T-cell (primary cell): Measurements from ENCODE around the gene HNRNPAB. TPM values are rescaled to one million over a fixed set of nuclear protein-coding genes. Genes with fewer than 3 reads are reported as not detected.

ENCODE experiments used
- ATAC-seq, 4 experiments: fragments of 200-7000 bp in 3 of 4; fragments of 150-1000 bp in 1 of 4; cut with Tn5 transposase; replicated peaks in 1 of 4; 1 replicate in 3 of 4; 2 replicates in 1 of 4; pipeline ENCODE4 v1.10.0; 2021; ENCODE audit warnings: moderate library complexity in 3 of 4, mild to moderate bottlenecking in 2 of 4, moderate number of reproducible peaks in 1 of 4
- CTCF ChIA-PET, 2 donors: fragments of 300-600 bp; sonication (Branson Sonifier 250); formaldehyde crosslinking; loops; one replicate each; lab custom pipeline; 2022; ENCODE audit warnings: antibody characterized with exemption in 2 of 2; lab: Charles Lee
- POLR2A ChIA-PET, 2 donors: fragments of 300-600 bp; sonication (Branson Sonifier 250); formaldehyde crosslinking; loops; one replicate each; lab custom pipeline; 2022; ENCODE audit warnings: antibody characterized with exemption in 2 of 2; lab: Charles Lee
- DNase-seq, 35 experiments: peaks; one replicate each; pipeline versions ENCODE4 v3.0.0 to v3.0.0-alpha.2; 2013 to 2023
- H3K27ac ChIP-seq: one replicate; pipeline ENCODE4 v1.5.1; 2013; ENCODE audit warnings: low read length
- H3K27me3 ChIP-seq, 2 experiments: replicated peaks in 1 of 2; 1 replicate in 1 of 2; 2 replicates in 1 of 2; pipeline versions ENCODE4 v1.6.1 to v1.7.0; 2013; ENCODE audit warnings: low read length in 1 of 2, mixed read lengths in 1 of 2; ENCODE audit not compliant: control insufficient read depth in 2 of 2, insufficient read depth in 2 of 2; ENCODE audit errors: extremely low read depth in 1 of 2
- H3K36me3 ChIP-seq, 2 donors: 1 replicate in 1 of 2; 2 replicates in 1 of 2; pipeline versions ENCODE4 v1.6.1 to v1.7.0; 2013; ENCODE audit warnings: low read length in 1 of 2; ENCODE audit not compliant: control insufficient read depth in 2 of 2, insufficient read depth in 1 of 2; ENCODE audit errors: extremely low read depth in 1 of 2
- H3K4me1 ChIP-seq, 2 experiments: 1 replicate in 1 of 2; 2 replicates in 1 of 2; pipeline versions ENCODE4 v1.6.1 to v1.7.0; 2013; ENCODE audit warnings: low read length in 2 of 2, mixed read lengths in 1 of 2; ENCODE audit not compliant: insufficient read depth in 2 of 2, control insufficient read depth in 1 of 2; ENCODE audit errors: extremely low read depth in 1 of 2
- H3K4me3 ChIP-seq, 2 donors: 1 replicate in 1 of 2; 2 replicates in 1 of 2; pipeline versions ENCODE4 v1.5.1 to v1.7.0; 2013; ENCODE audit warnings: mild to moderate bottlenecking in 2 of 2, low read length in 1 of 2, moderate library complexity in 1 of 2; ENCODE audit not compliant: control insufficient read depth in 1 of 2; ENCODE audit errors: extremely low read depth in 1 of 2
- H3K9me3 ChIP-seq: 2 replicates; pipeline ENCODE4 v1.7.0; 2013
- H3K27ac Mint-ChIP-seq, 2 donors: one replicate each; pipeline ENCODE4 v1.8.0; 2020 to 2021; ENCODE audit warnings: mild to moderate bottlenecking in 2 of 2, mixed read lengths in 2 of 2
- H3K27me3 Mint-ChIP-seq, 2 donors: one replicate each; pipeline ENCODE4 v1.8.0; 2021 to 2022; ENCODE audit warnings: mixed read lengths in 2 of 2
- H3K36me3 Mint-ChIP-seq: one replicate; pipeline ENCODE4 v1.8.0; 2021; ENCODE audit warnings: mixed read lengths
- H3K4me1 Mint-ChIP-seq, 3 donors: one replicate each; pipeline ENCODE4 v1.8.0; 2020 to 2022; ENCODE audit warnings: mixed read lengths in 3 of 3, mild to moderate bottlenecking in 1 of 3
- H3K4me3 Mint-ChIP-seq, 3 donors: one replicate each; pipeline ENCODE4 v1.8.0; 2020 to 2022; ENCODE audit warnings: mild to moderate bottlenecking in 3 of 3, mixed read lengths in 3 of 3, moderate library complexity in 3 of 3
- H3K9me3 Mint-ChIP-seq, 3 donors: one replicate each; pipeline ENCODE4 v1.8.0; 2020 to 2022; ENCODE audit warnings: mixed read lengths in 3 of 3
- WGBS: methylation state at CpG from one replicate; pipeline ENCODE4 v1.1.5; 2013; ENCODE audit warnings: missing lambda C conversion rate; ENCODE audit not compliant: insufficient coverage; 5-methylcytosine and 5-hydroxymethylcytosine counted together
- total RNA-seq, 35 experiments: library from RNA in 6 of 35; stranded (reverse) in 6 of 35; fragments of 120-200 nt in 1 of 35; gene quantifications; one replicate each; pipeline versions ENCODE4 v1.2.1 to v1.2.4 and lab custom pipeline; 2013 to 2026

HNRNPAB gene
- total RNA-seq, 5 donors from 2014 or later (not counting 1 experiment from before 2014, with no cell fraction given) = 78.8 to 89.2 (median 85.1) TPM

DNA sequence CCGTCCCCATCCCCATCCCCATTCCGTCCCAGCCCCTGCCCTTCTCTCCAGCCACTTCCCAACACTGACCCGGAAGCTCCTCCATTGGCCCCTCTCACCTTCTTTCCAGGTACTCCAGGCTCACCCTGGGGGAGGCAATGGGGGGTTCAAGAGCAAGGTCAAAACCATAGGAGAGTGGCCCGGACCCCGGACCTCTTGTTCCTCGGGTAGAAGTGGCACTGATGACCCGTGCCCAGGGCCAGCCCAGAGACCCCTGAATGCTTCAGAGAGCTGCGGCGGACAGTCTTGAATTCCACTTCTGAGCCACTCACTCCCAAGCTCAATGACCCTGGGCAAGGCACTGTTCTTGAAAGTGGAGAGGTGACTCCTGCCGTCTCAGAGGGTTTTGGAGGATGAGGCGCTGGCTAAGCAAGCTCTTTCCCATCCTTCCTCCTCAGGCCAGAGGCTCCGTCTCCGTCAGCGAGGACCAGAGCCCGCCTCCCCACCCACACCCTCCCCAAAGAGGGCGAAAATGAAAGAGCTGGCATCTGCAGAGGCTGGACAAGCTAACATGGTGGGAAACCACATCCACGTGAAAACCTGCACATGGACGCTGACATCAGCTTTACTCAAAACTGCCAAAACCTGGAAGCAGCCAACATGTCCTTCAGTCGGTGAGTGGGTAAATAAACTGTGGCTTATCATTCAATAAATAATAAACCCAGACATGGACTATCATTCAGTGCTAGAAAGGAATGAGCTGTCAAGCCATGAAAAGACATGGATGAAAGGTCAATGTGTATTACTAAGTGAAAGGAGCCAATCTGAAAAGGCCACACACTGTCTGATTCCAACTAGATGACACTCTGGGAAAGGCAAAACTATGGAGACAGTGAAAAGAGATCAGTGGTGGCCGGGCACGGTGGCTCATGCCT is 55.5 kb downstream of the HNRNPAB start:
- no peak overlapping the region for H3K27ac ChIP-seq
- Mint-ChIP-seq H3K4me1 (no peaks in the 10 kb centered on the region), H3K27ac (no peak overlapping the region), H3K9me3 (peaks cover 4 to 6% (median 4%) of the 10 kb centered on the region in 3 donors), H3K27me3 (no peaks in the 10 kb centered on the region), H3K36me3 (no peaks in the 10 kb centered on the region), H3K4me3 (no peak overlapping the region)
- H3K4me3 ChIP-seq = no peak overlapping the region
- peaks cover 0 to 8% of the 10 kb centered on the region in 2 experiments for H3K27me3 ChIP-seq
- no peaks in the 10 kb centered on the region for H3K9me3 ChIP-seq
- 64% methylated on average over 8 of the region's 21 CpGs for WGBS
- ChIA-PET POLR2A (interaction anchor here in 1 of 2 donors (0.5 kb wide), 1 partner anchor 23 kb away, joined by 3 read pairs; no protein-coding TSS in a partner anchor), CTCF (no interaction called here)
- H3K4me1 ChIP-seq = no peaks in the 10 kb centered on the region
- H3K36me3 ChIP-seq = no peaks in the 10 kb centered on the region
- no peak for ATAC-seq
- DNase-seq = no peak

Other genes starting within 250 kb of the HNRNPAB start
- gene PROP1, start 208.3 kb upstream of the HNRNPAB start, total RNA-seq = not detected
- 1 to 10 TPM; 4.0 to 8.1 (median 6.9) TPM for gene N4BP3, start 91.0 kb upstream of the HNRNPAB start, total RNA-seq
- gene RMND5B, start 73.5 kb upstream of the HNRNPAB start, total RNA-seq = 10 to 100 TPM; 22.4 to 40.9 (median 34.7) TPM
- gene NHP2, start 50.6 kb upstream of the HNRNPAB start, total RNA-seq = 10 to 100 TPM; 61.2 to 95.6 (median 91.2) TPM
- gene GMCL2, start 17.2 kb upstream of the HNRNPAB start, total RNA-seq = not detected
- 100 to 1,000 TPM; 135 to 208 (median 193) TPM for gene PHYKPL, start 28.3 kb downstream of the HNRNPAB start, total RNA-seq